Superior temporal gyrus (tissue), 1 donor: Measurements from ENCODE around the gene RASGRF2.

Source experiments
- DNase-seq: peaks from one replicate; pipeline ENCODE4 v3.0.0-alpha.2; 2016; ENCODE audit errors: extremely low spot score

Gene RASGRF2

GRCh38 chr5:80959768-80960442 is at the start of gene RASGRF2:
Gene RASGRF2, plus strand, starts transcription at chr5:80960363. Its CDS starts 376 bp downstream, at chr5:80960739.
- DNase-seq, result peak; percentile 51

GRCh38 chr5:80912479-80912878 is 47.7 kb upstream of the RASGRF2 start:
- no peak for DNase-seq

GRCh38 chr5:80915716-80916115 is 44.4 kb upstream of the RASGRF2 start:
- no peak for DNase-seq

GRCh38 chr5:80916676-80917075 is 43.5 kb upstream of the RASGRF2 start:
- no peak for DNase-seq

- DNase-seq, result no peak
Observed at GRCh38 chr5:80917631-80918030, 42.5 kb upstream of the RASGRF2 start.

GRCh38 chr5:80919678-80920196 is 40.4 kb upstream of the RASGRF2 start:
- no peak for DNase-seq

- no peak for DNase-seq
Observed at GRCh38 chr5:80920333-80920732, 39.8 kb upstream of the RASGRF2 start.

- no peak for DNase-seq
Observed at GRCh38 chr5:80921026-80921425, 39.1 kb upstream of the RASGRF2 start.

GRCh38 chr5:80925931-80926330 is 34.2 kb upstream of the RASGRF2 start:
- DNase-seq, result no peak

- peak; percentile 40 for DNase-seq
Observed at GRCh38 chr5:80926536-80926935, 33.6 kb upstream of the RASGRF2 start.

GRCh38 chr5:80926979-80927656 is 33.0 kb upstream of the RASGRF2 start:
- no peak for DNase-seq

- no peak for DNase-seq
Observed at GRCh38 chr5:80928073-80928472, 32.1 kb upstream of the RASGRF2 start.

- DNase-seq, result no peak
Observed at GRCh38 chr5:80930940-80931339, 29.2 kb upstream of the RASGRF2 start.

GRCh38 chr5:80931411-80931810 is 28.8 kb upstream of the RASGRF2 start:
- no peak for DNase-seq

GRCh38 chr5:80933036-80933435 is 27.1 kb upstream of the RASGRF2 start:
- no peak for DNase-seq

GRCh38 chr5:80934751-80935150 is 25.4 kb upstream of the RASGRF2 start:
- no peak for DNase-seq

GRCh38 chr5:80935811-80936385 is 24.3 kb upstream of the RASGRF2 start:
- DNase-seq, result no peak

- DNase-seq, result no peak
Observed at GRCh38 chr5:80936881-80937280, 23.3 kb upstream of the RASGRF2 start.

GRCh38 chr5:80937584-80938356 is 22.4 kb upstream of the RASGRF2 start:
- DNase-seq, result no peak

GRCh38 chr5:80941496-80941895 is 18.7 kb upstream of the RASGRF2 start:
- DNase-seq, result no peak

- no peak for DNase-seq
Observed at GRCh38 chr5:80951366-80951765, 8.8 kb upstream of the RASGRF2 start.

GRCh38 chr5:80953587-80953986 is 6.6 kb upstream of the RASGRF2 start:
- DNase-seq, result no peak
